Measurements from ENCODE around the gene TMC1.

Gene TMC1

GRCh38 chr9:72871685-72872084 is 350.3 kb downstream of the TMC1 start:
- DNase-seq (ENCODE audit: low read depth in 3 of 3) = no peak

GRCh38 chr9:72872718-72873117 is 351.3 kb downstream of the TMC1 start:
- no peak for DNase-seq (ENCODE audit: low read depth in 3 of 3)

GRCh38 chr9:72873456-72873855 is 352.0 kb downstream of the TMC1 start:
- DNase-seq (ENCODE audit: low read depth in 3 of 3) = no peak

GRCh38 chr9:72874344-72874743 is 352.9 kb downstream of the TMC1 start:
- no peak for DNase-seq (ENCODE audit: low read depth in 3 of 3)

GRCh38 chr9:72875221-72875620 is 353.8 kb downstream of the TMC1 start:
- DNase-seq (ENCODE audit: low read depth in 3 of 3) = no peak

- no peak for DNase-seq (ENCODE audit: low read depth in 3 of 3)
Measured at GRCh38 chr9:72880821-72881220, 359.4 kb downstream of the TMC1 start.

- DNase-seq (ENCODE audit: low read depth in 3 of 3) = no peak
Measured at GRCh38 chr9:72882117-72882775, 360.8 kb downstream of the TMC1 start.

GRCh38 chr9:72883875-72884274 is 362.5 kb downstream of the TMC1 start:
- DNase-seq (ENCODE audit: low read depth in 3 of 3) = no peak

GRCh38 chr9:72884508-72884907 is 363.1 kb downstream of the TMC1 start:
- DNase-seq (ENCODE audit: low read depth in 3 of 3) = no peak
